SK-N-SH (cell line): Measurements from ENCODE around the gene LRRC59. TPM values are rescaled to one million over a fixed set of nuclear protein-coding genes. Genes with fewer than 3 reads are reported as not detected.

ENCODE experiments used
- CTCF ChIA-PET: fragments of 300-600, 350-600 bp; formaldehyde crosslinking; extraction: SDS; loops from one replicate; lab custom pipeline; 2021; lab: Yijun Ruan, JAX
- POLR2A ChIA-PET: fragments of 350-600 bp; sonication (Branson Sonifier 250); formaldehyde crosslinking; extraction: SDS; loops from one replicate; lab custom pipeline; 2020; ENCODE audit warnings: antibody characterized with exemption, inconsistent platforms; lab: Yijun Ruan, JAX
- DNase-seq: peaks from one replicate; pipeline ENCODE4 v3.0.0; 2012
- H2AFZ ChIP-seq: fragments of 200-600 bp; sonication (generic); 2 replicates; pipeline ENCODE4 v1.8.1; 2016; ENCODE audit warnings: antibody characterized with exemption, mild to moderate bottlenecking, low read depth
- H3F3A ChIP-seq: fragments of 200-600 bp; sonication (generic); replicated peaks from 2 replicates; pipeline ENCODE3; 2016; ENCODE audit warnings: antibody characterized with exemption, mild to moderate bottlenecking; ENCODE audit not compliant: insufficient read depth
- H3K27ac ChIP-seq, 2 experiments: fragments of 200-500 bp in 1 of 2; fragments of 200-600 bp in 1 of 2; sonication (Bioruptor generic) in 1 of 2; sonication (generic), shearing (Covaris generic) in 1 of 2; 2 replicates each; pipeline versions ENCODE4 v1.5.1 to v1.6.1; 2014 to 2016; ENCODE audit warnings: low read depth in 2 of 2, inconsistent platforms in 1 of 2, low read length in 1 of 2, mild to moderate bottlenecking in 1 of 2, mixed read lengths in 1 of 2
- H3K27me3 ChIP-seq: fragments of 200-600 bp; sonication (generic), shearing (Covaris generic); 2 replicates; pipeline ENCODE4 v1.6.1; 2016; ENCODE audit warnings: mixed run types; ENCODE audit not compliant: insufficient read depth
- H3K36me3 ChIP-seq, 2 experiments: fragments of 200-500 bp in 1 of 2; fragments of 200-600 bp in 1 of 2; sonication (Bioruptor generic) in 1 of 2; sonication (generic) in 1 of 2; replicated peaks in 1 of 2; 2 replicates each; pipeline versions ENCODE3 to v1.5.1; 2014 to 2016; ENCODE audit warnings: low read length in 1 of 2, mild to moderate bottlenecking in 1 of 2; ENCODE audit not compliant: insufficient read depth in 2 of 2, control insufficient read depth in 1 of 2
- H3K4me1 ChIP-seq, 2 experiments: fragments of 200-500 bp in 1 of 2; fragments of 200-600 bp in 1 of 2; sonication (Bioruptor generic) in 1 of 2; sonication (generic), shearing (Covaris generic) in 1 of 2; 2 replicates each; pipeline versions ENCODE4 v1.5.1 to v1.6.1; 2014 to 2016; ENCODE audit warnings: low read depth in 1 of 2, low read length in 1 of 2, mixed run types in 1 of 2; ENCODE audit not compliant: insufficient read depth in 2 of 2, control insufficient read depth in 1 of 2
- H3K4me2 ChIP-seq: fragments of 200-600 bp; sonication (generic), shearing (Covaris generic); 2 replicates; pipeline ENCODE4 v1.6.1; 2017; ENCODE audit warnings: mixed run types
- H3K4me3 ChIP-seq, 2 experiments: fragments of 200-500 bp in 1 of 2; fragments of 200-600 bp in 1 of 2; sonication (Bioruptor generic) in 1 of 2; sonication (generic), shearing (Covaris generic) in 1 of 2; 2 replicates each; pipeline versions ENCODE4 v1.5.1 to v1.8.1; 2014 to 2016; ENCODE audit warnings: low read depth in 2 of 2, inconsistent platforms in 1 of 2, low read length in 1 of 2, mild to moderate bottlenecking in 1 of 2, mixed read lengths in 1 of 2, moderate library complexity in 1 of 2
- H3K79me2 ChIP-seq: fragments of 200-600 bp; sonication (generic); 2 replicates; pipeline ENCODE4 v1.8.1; 2017; ENCODE audit warnings: mild to moderate bottlenecking; ENCODE audit not compliant: insufficient read depth
- H3K9ac ChIP-seq: fragments of 200-600 bp; sonication (generic); 2 replicates; pipeline ENCODE4 v1.6.1; 2017; ENCODE audit warnings: mixed run types
- H3K9me2 ChIP-seq: fragments of 200-600 bp; sonication (generic); 2 replicates; pipeline ENCODE4 v1.6.1; 2017; ENCODE audit warnings: mixed run types
- H3K9me3 ChIP-seq: fragments of 200-600 bp; sonication (generic); 2 replicates; pipeline ENCODE4 v1.6.1; 2017; ENCODE audit warnings: mixed run types, mild to moderate bottlenecking, moderate library complexity
- H4K20me1 ChIP-seq: fragments of 200-600 bp; sonication (generic); 2 replicates; pipeline ENCODE4 v1.6.1; 2017; ENCODE audit warnings: mild to moderate bottlenecking, mixed run types; ENCODE audit not compliant: insufficient read depth
- CHD2 ChIP-seq: fragments of 150-350 bp; IDR thresholded peaks from 2 replicates; pipeline ENCODE4 v1.6.1; 2018; ENCODE audit warnings: low read length; ENCODE audit not compliant: partially characterized antibody
- ELF1 ChIP-seq: IDR thresholded peaks from 2 replicates; pipeline ENCODE4 v1.4.0; 2012
- EP300 ChIP-seq, 2 experiments: IDR thresholded peaks; 2 replicates each; pipeline versions ENCODE4 v1.4.0 to v1.6.1; 2012; ENCODE audit warnings: borderline replicate concordance in 1 of 2, low read depth in 1 of 2, low read length in 1 of 2
- FOSL2 ChIP-seq: IDR thresholded peaks from 2 replicates; pipeline ENCODE4 v1.4.0; 2012; ENCODE audit warnings: low read depth, mild to moderate bottlenecking, moderate library complexity, borderline replicate concordance
- GATA2 ChIP-seq: sonication (generic); formaldehyde crosslinking; IDR thresholded peaks from 2 replicates; pipeline ENCODE4 v1.5.0; 2020; ENCODE audit warnings: mild to moderate bottlenecking, missing genetic modification reagents
- MXI1 ChIP-seq: IDR thresholded peaks from 2 replicates; pipeline ENCODE4 v1.6.1; 2012; ENCODE audit warnings: mild to moderate bottlenecking, low read depth, low read length, improper control_type of control experiment
- NFIC ChIP-seq: IDR thresholded peaks from 2 replicates; pipeline ENCODE4 v1.4.0; 2012; ENCODE audit warnings: borderline replicate concordance
- NRF1 ChIP-seq: IDR thresholded peaks from 2 replicates; pipeline ENCODE4 v1.6.1; 2012; ENCODE audit warnings: low read depth, mild to moderate bottlenecking, low read length
- TAF1 ChIP-seq: IDR thresholded peaks from 2 replicates; pipeline ENCODE4 v1.6.1; 2012; ENCODE audit warnings: low read depth, mild to moderate bottlenecking, low read length, moderate library complexity, borderline replicate concordance
- whole genome bisulfite sequencing: methylation state at CpG from one replicate; pipeline ENCODE4 v1.1.6; 2017; ENCODE audit warnings: low lambda C conversion rate; 5-methylcytosine and 5-hydroxymethylcytosine counted together
- polyA plus RNA-seq, 3 experiments: library from polyadenylated mRNA; depleted of rRNA; stranded (reverse); fragments of >200 nt; gene quantifications; 2 replicates each; pipeline ENCODE4 v1.2.3, GENCODE V29; 2012
- TF ChIP-seq, protein P1 (sequence below): fragments of 150-350 bp; IDR thresholded peaks from 2 replicates; pipeline ENCODE4 v1.6.1; 2017; ENCODE audit warnings: antibody characterized with exemption, low read length, low read depth, borderline replicate concordance
- TF ChIP-seq, protein P2 (sequence below): IDR thresholded peaks from 2 replicates; pipeline ENCODE4; 2012
- TF ChIP-seq, protein P3 (sequence below): fragments of 200-600 bp; sonication (generic); IDR thresholded peaks from 2 replicates; pipeline ENCODE4 v1.6.1; 2017; ENCODE audit warnings: antibody characterized with exemption, mild to moderate bottlenecking, moderate library complexity

The LRRC59 gene
- polyA plus RNA-seq, 1 of the 3 experiments (the other 2 are of a cell fraction) = 137 TPM

DNA sequence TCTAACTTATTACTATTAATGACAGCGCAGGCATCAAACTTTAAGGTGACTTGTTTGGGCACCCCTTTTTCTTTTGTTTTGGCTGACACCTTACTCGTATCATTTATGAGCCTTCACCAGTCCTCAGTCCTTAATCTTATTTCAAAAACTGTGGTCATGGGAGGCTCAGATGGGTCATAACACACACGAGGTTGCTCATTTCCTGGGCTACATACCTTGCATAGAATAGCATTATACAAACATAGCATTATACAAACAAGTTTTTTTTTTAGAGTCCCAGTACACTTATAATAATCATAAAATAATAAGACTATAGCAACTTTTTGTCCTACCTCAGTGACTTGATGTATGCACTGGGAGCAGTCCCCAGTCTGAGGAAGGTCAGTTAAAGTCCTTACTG, 17.5 kb upstream of the LRRC59 start (continued):
- TF ChIP-seq, protein P1, sequence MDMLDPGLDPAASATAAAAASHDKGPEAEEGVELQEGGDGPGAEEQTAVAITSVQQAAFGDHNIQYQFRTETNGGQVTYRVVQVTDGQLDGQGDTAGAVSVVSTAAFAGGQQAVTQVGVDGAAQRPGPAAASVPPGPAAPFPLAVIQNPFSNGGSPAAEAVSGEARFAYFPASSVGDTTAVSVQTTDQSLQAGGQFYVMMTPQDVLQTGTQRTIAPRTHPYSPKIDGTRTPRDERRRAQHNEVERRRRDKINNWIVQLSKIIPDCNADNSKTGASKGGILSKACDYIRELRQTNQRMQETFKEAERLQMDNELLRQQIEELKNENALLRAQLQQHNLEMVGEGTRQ = no peak
- TF ChIP-seq, protein P2, sequence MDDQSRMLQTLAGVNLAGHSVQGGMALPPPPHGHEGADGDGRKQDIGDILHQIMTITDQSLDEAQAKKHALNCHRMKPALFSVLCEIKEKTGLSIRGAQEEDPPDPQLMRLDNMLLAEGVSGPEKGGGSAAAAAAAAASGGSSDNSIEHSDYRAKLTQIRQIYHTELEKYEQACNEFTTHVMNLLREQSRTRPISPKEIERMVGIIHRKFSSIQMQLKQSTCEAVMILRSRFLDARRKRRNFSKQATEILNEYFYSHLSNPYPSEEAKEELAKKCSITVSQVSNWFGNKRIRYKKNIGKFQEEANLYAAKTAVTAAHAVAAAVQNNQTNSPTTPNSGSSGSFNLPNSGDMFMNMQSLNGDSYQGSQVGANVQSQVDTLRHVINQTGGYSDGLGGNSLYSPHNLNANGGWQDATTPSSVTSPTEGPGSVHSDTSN = no peak

DNA sequence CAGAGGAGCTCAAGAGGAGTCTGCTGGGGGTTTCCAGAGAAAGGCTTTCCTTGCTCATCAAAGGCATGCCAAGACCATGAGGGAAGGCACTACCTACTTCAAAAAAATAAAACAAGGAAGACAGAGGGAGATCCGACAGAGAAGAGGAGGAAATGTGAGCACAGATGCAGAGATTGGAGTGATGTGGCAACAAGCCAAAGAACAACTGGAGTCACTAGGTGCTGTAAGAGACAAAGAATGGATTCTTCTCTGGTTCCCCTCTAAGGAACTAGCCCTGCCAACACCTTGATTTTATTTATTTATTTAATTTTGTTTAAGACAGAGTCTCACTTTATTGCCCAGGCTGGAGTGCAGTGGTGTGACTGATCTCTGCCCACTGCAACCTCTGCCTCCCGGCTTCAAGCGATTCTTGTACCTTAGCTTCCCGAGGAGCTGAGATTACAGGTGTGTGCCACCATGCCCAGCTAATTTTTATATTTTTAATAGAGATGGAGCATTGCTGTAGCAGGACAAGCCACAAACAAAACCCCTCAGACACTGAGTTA, 14.9 kb upstream of the LRRC59 start:
- no peak overlapping the region for H3K4me2 ChIP-seq
- TF ChIP-seq TAF1 (no peak), ELF1 (no peak), MXI1 (no peak), EP300 (IDR thresholded peaks at IDR 0.05; ENCODE audit: borderline replicate concordance in 1 of 2, low read depth in 1 of 2, low read length in 1 of 2) (no peak), CHD2 (no peak), NFIC (no peak), NRF1 (no peak), FOSL2 (no peak), GATA2 (CRISPR knock-in tag) (no peak)
- TF ChIP-seq, protein P3, sequence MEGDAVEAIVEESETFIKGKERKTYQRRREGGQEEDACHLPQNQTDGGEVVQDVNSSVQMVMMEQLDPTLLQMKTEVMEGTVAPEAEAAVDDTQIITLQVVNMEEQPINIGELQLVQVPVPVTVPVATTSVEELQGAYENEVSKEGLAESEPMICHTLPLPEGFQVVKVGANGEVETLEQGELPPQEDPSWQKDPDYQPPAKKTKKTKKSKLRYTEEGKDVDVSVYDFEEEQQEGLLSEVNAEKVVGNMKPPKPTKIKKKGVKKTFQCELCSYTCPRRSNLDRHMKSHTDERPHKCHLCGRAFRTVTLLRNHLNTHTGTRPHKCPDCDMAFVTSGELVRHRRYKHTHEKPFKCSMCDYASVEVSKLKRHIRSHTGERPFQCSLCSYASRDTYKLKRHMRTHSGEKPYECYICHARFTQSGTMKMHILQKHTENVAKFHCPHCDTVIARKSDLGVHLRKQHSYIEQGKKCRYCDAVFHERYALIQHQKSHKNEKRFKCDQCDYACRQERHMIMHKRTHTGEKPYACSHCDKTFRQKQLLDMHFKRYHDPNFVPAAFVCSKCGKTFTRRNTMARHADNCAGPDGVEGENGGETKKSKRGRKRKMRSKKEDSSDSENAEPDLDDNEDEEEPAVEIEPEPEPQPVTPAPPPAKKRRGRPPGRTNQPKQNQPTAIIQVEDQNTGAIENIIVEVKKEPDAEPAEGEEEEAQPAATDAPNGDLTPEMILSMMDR = no peak
- no peak overlapping the region for H2AFZ ChIP-seq
- no peak for DNase-seq
- no peaks in the 10 kb centered on the region for H3F3A ChIP-seq
- WGBS = 72% methylated on average over 4 of the region's 4 CpGs
- ChIA-PET POLR2A (no interaction called here), CTCF (interaction anchor here (0.9 to 9.4 kb wide), 3 partner anchors 13 to 531 kb away, joined by 3 to 80 read pairs (median 3); partner anchors contain the start of gene LRRC59)
- no peaks in the 10 kb centered on the region for H3K79me2 ChIP-seq
- no peak overlapping the region for H3K9ac ChIP-seq
- H3K36me3 ChIP-seq = no peaks in the 10 kb centered on the region
- no peaks in the 10 kb centered on the region for H3K9me2 ChIP-seq
- H3K4me1 ChIP-seq = no peaks in the 10 kb centered on the region
- peaks cover 7% of the 10 kb centered on the region; the same call in 1 of the 2 replicates for H3K27me3 ChIP-seq
- H3K9me3 ChIP-seq = no peaks in the 10 kb centered on the region
- H4K20me1 ChIP-seq = no peaks in the 10 kb centered on the region
- no peak overlapping the region for H3K27ac ChIP-seq
- H3K4me3 ChIP-seq = no peak overlapping the region
